CD4-positive, alpha-beta memory T cell (primary cell): ENCODE data around the gene ENAH. TPM values are rescaled to one million over a fixed set of nuclear protein-coding genes. Genes with fewer than 3 reads are reported as not detected.

ENCODE experiments used
- CTCF ChIA-PET: fragments of 350-600 bp; sonication (Branson Sonifier 250); formaldehyde crosslinking; loops from one replicate; lab custom pipeline; 2021; ENCODE audit warnings: inconsistent platforms; ENCODE audit not compliant: partially characterized antibody; lab: Charles Lee
- POLR2A ChIA-PET: fragments of 350-600 bp; sonication (Branson Sonifier 250); formaldehyde crosslinking; loops from one replicate; lab custom pipeline; 2021; ENCODE audit not compliant: partially characterized antibody; lab: Charles Lee
- DNase-seq, 5 donors: peaks; one replicate each; pipeline versions ENCODE4 v3.0.0 to v3.0.0-alpha.2; 2020 to 2022; ENCODE audit warnings: mixed read lengths in 1 of 5
- H3K27ac ChIP-seq: one replicate; pipeline ENCODE4 v1.7.0; 2013; ENCODE audit warnings: low read depth, low read length
- H3K27me3 ChIP-seq: 2 replicates; pipeline ENCODE4 v1.7.0; 2013; ENCODE audit warnings: mild to moderate bottlenecking, low read length, moderate library complexity; ENCODE audit not compliant: insufficient read depth
- H3K36me3 ChIP-seq: 2 replicates; pipeline ENCODE4 v1.7.0; 2013; ENCODE audit warnings: mild to moderate bottlenecking, low read length, moderate library complexity; ENCODE audit not compliant: insufficient read depth
- H3K4me1 ChIP-seq: 2 replicates; pipeline ENCODE4 v1.7.0; 2013; ENCODE audit warnings: mild to moderate bottlenecking, low read length, moderate library complexity; ENCODE audit not compliant: insufficient read depth
- H3K4me3 ChIP-seq, 2 donors: one replicate each; pipeline ENCODE4 v1.7.0; 2013; ENCODE audit warnings: low read length in 2 of 2, mild to moderate bottlenecking in 1 of 2
- H3K9me3 ChIP-seq, 2 donors: one replicate each; pipeline ENCODE4 v1.7.0; 2013; ENCODE audit warnings: low read length in 2 of 2, control low read depth in 1 of 2; ENCODE audit not compliant: control insufficient read depth in 1 of 2
- H3K27ac Mint-ChIP-seq, 7 donors: one replicate each; pipeline ENCODE4 v1.8.0; 2020 to 2021; ENCODE audit warnings: mixed read lengths in 7 of 7, mild to moderate bottlenecking in 6 of 7, inconsistent platforms in 3 of 7, moderate library complexity in 3 of 7
- H3K27me3 Mint-ChIP-seq, 2 donors: one replicate each; pipeline ENCODE4 v1.8.0; 2020 to 2021; ENCODE audit warnings: mixed read lengths in 2 of 2
- H3K36me3 Mint-ChIP-seq, 2 donors: one replicate each; pipeline ENCODE4 v1.8.0; 2020 to 2021; ENCODE audit warnings: mixed read lengths in 2 of 2, inconsistent platforms in 1 of 2, mild to moderate bottlenecking in 1 of 2
- H3K4me1 Mint-ChIP-seq, 4 donors: one replicate each; pipeline ENCODE4 v1.8.0; 2020 to 2021; ENCODE audit warnings: mixed read lengths in 4 of 4, mild to moderate bottlenecking in 1 of 4
- H3K4me3 Mint-ChIP-seq, 8 donors: one replicate each; pipeline ENCODE4 v1.8.0; 2020 to 2021; ENCODE audit warnings: mixed read lengths in 8 of 8, mild to moderate bottlenecking in 7 of 8, moderate library complexity in 6 of 8, inconsistent platforms in 3 of 8
- H3K9me3 Mint-ChIP-seq, 8 donors: one replicate each; pipeline ENCODE4 v1.8.0; 2020 to 2021; ENCODE audit warnings: mixed read lengths in 8 of 8, mild to moderate bottlenecking in 5 of 8, inconsistent platforms in 3 of 8, moderate library complexity in 1 of 8
- intact Hi-C: fragments of 100-400 bp; cut with micrococcal nuclease; formaldehyde crosslinking; loops from one replicate; pipeline ENCODE4 v1.15.1; 2023
- polyA plus RNA-seq, 2 donors: library from polyadenylated mRNA; unstranded; fragments of 300-500 nt; fragmentation: Illumina TruSeq; gene quantifications; one replicate each; pipeline ENCODE4 v1.2.3, GENCODE V29; 2021
- total RNA-seq, 2 experiments: library from RNA; stranded (reverse); gene quantifications; one replicate each; pipeline ENCODE4 v1.2.3, GENCODE V29; 2021

The ENAH gene
- total and polyA plus RNA-seq, 4 experiments from 2014 or later = 0.26 TPM; not detected in 3

- peaks cover 9 to 10% of the 10 kb centered on the region in 2 donors for H3K27me3 Mint-ChIP-seq
- intact Hi-C loops = loop anchor here (10.0 kb wide), 2 partner anchors 82 to 288 kb away; no protein-coding TSS in a partner anchor
- POLR2A ChIA-PET = no interaction called here
- Histone ChIP-seq H3K4me1 (no peaks in the 10 kb centered on the region), H3K27ac (no peak overlapping the region), H3K4me3 (no peak overlapping the region), H3K9me3 (no peaks in the 10 kb centered on the region), H3K36me3 (no peaks in the 10 kb centered on the region), H3K27me3 (no peaks in the 10 kb centered on the region)
- no peak for DNase-seq
- no peak overlapping the region for H3K4me3 Mint-ChIP-seq
- H3K36me3 Mint-ChIP-seq = no peaks in the 10 kb centered on the region
- peak overlapping the region in 1 of 7 donors; percentile 1 for H3K27ac Mint-ChIP-seq
- CTCF ChIA-PET = interaction anchor here (1.1 to 2.1 kb wide), 4 partner anchors 12 to 431 kb away, joined by 3 to 12 read pairs (median 4); no protein-coding TSS in a partner anchor
- no peaks in the 10 kb centered on the region for H3K4me1 Mint-ChIP-seq
- H3K9me3 Mint-ChIP-seq = peaks cover 0 to 5% (median 0%) of the 10 kb centered on the region in 8 donors
Observed at GRCh38 chr1:225556694-225557093, 96.2 kb downstream of the ENAH start.

- Mint-ChIP-seq H3K27me3 (peaks cover 8 to 9% of the 10 kb centered on the region in 2 donors), H3K4me1 (no peaks in the 10 kb centered on the region), H3K9me3 (peaks cover 0 to 5% (median 0%) of the 10 kb centered on the region in 8 donors), H3K4me3 (no peak overlapping the region), H3K27ac (no peak overlapping the region), H3K36me3 (no peaks in the 10 kb centered on the region)
- Histone ChIP-seq H3K4me1 (no peaks in the 10 kb centered on the region), H3K27ac (no peak overlapping the region), H3K9me3 (no peaks in the 10 kb centered on the region), H3K4me3 (no peak overlapping the region), H3K36me3 (no peaks in the 10 kb centered on the region), H3K27me3 (no peaks in the 10 kb centered on the region)
- DNase-seq = no peak
- intact Hi-C loops = loop anchor here (10.0 kb wide), 2 partner anchors 81 to 289 kb away; no protein-coding TSS in a partner anchor
- CTCF ChIA-PET = interaction anchor here (1.8 to 2.1 kb wide), 2 partner anchors 13 to 419 kb away, joined by 5 to 12 read pairs; no protein-coding TSS in a partner anchor
- POLR2A ChIA-PET = no interaction called here
Observed at GRCh38 chr1:225555821-225556220, 97.1 kb downstream of the ENAH start.

- Histone ChIP-seq H3K4me1 (no peaks in the 10 kb centered on the region), H3K4me3 (no peak overlapping the region), H3K36me3 (no peaks in the 10 kb centered on the region), H3K9me3 (no peaks in the 10 kb centered on the region), H3K27ac (no peak overlapping the region), H3K27me3 (no peaks in the 10 kb centered on the region)
- POLR2A ChIA-PET = no interaction called here
- no peaks in the 10 kb centered on the region for H3K4me1 Mint-ChIP-seq
- H3K4me3 Mint-ChIP-seq = no peak overlapping the region
- intact Hi-C loops = loop anchor here (1.0 to 10.0 kb wide), 5 partner anchors 80 to 422 kb away; partner anchors contain the start of gene SRP9
- peaks cover 0 to 5% (median 0%) of the 10 kb centered on the region in 8 donors for H3K9me3 Mint-ChIP-seq
- CTCF ChIA-PET = interaction anchor here (0.8 to 2.5 kb wide), 7 partner anchors 32 to 421 kb away, joined by 3 to 15 read pairs (median 3); no protein-coding TSS in a partner anchor
- H3K27ac Mint-ChIP-seq = no peak overlapping the region
- peak in 4 of 5 donors; percentile 15 to 28 (median 22) for DNase-seq
- H3K27me3 Mint-ChIP-seq = peaks cover 4 to 8% of the 10 kb centered on the region in 2 donors
- no peaks in the 10 kb centered on the region for H3K36me3 Mint-ChIP-seq
Observed at GRCh38 chr1:225554216-225554812, 98.6 kb downstream of the ENAH start.

GRCh38 chr1:225549821-225550220, 103.1 kb downstream of the ENAH start:
- Mint-ChIP-seq H3K27ac (peak overlapping the region in 1 of 7 donors; percentile 50), H3K36me3 (no peaks in the 10 kb centered on the region), H3K9me3 (no peaks in the 10 kb centered on the region), H3K4me1 (peaks cover 0 to 6% (median 3%) of the 10 kb centered on the region in 4 donors), H3K27me3 (peaks cover 0 to 1% of the 10 kb centered on the region in 2 donors), H3K4me3 (no peak overlapping the region)
- intact Hi-C loops = loop anchor here (10.0 kb wide), 2 partner anchors 75 to 295 kb away; no protein-coding TSS in a partner anchor
- Histone ChIP-seq H3K9me3 (no peaks in the 10 kb centered on the region), H3K27ac (no peak overlapping the region), H3K4me1 (no peaks in the 10 kb centered on the region), H3K4me3 (no peak overlapping the region), H3K27me3 (no peaks in the 10 kb centered on the region), H3K36me3 (no peaks in the 10 kb centered on the region)
- ChIA-PET POLR2A (no interaction called here), CTCF (interaction anchor here (1.2 kb wide), 1 partner anchor 69 kb away, joined by 4 read pairs; no protein-coding TSS in a partner anchor)
- DNase-seq = no peak

- H3K27me3 ChIP-seq = no peaks in the 10 kb centered on the region
- CTCF ChIA-PET = no interaction called here
- H3K27me3 Mint-ChIP-seq = peaks cover 0 to 1% of the 10 kb centered on the region in 2 donors
Observed at GRCh38 chr1:225548140-225548857, 104.6 kb downstream of the ENAH start.

GRCh38 chr1:225545649-225546048, 107.3 kb downstream of the ENAH start:
- peaks cover 0 to 3% of the 10 kb centered on the region in 2 donors for H3K27me3 Mint-ChIP-seq
- no peaks in the 10 kb centered on the region for H3K9me3 Mint-ChIP-seq
- intact Hi-C loops = no loop called here
- Histone ChIP-seq H3K27ac (no peak overlapping the region), H3K27me3 (no peaks in the 10 kb centered on the region), H3K4me3 (no peak overlapping the region), H3K36me3 (no peaks in the 10 kb centered on the region), H3K4me1 (no peaks in the 10 kb centered on the region), H3K9me3 (no peaks in the 10 kb centered on the region)
- H3K36me3 Mint-ChIP-seq = no peaks in the 10 kb centered on the region
- peaks cover 0 to 6% (median 3%) of the 10 kb centered on the region in 4 donors for H3K4me1 Mint-ChIP-seq
- no peak overlapping the region for H3K27ac Mint-ChIP-seq
- POLR2A ChIA-PET = interaction anchor here (1.4 to 1.5 kb wide), 2 partner anchors 78 to 378 kb away, joined by 3 read pairs; partner anchors contain the start of gene PYCR2
- DNase-seq = no peak
- H3K4me3 Mint-ChIP-seq = no peak overlapping the region
- CTCF ChIA-PET = interaction anchor here (0.6 to 1.2 kb wide), 3 partner anchors 78 to 429 kb away, joined by 3 to 4 read pairs (median 3); no protein-coding TSS in a partner anchor

More at GRCh38 chr1:225548140-225548857, 104.6 kb downstream of the ENAH start:
- no peaks in the 10 kb centered on the region for H3K36me3 Mint-ChIP-seq
- Histone ChIP-seq H3K4me1 (no peaks in the 10 kb centered on the region), H3K36me3 (no peaks in the 10 kb centered on the region), H3K27ac (no peak overlapping the region), H3K4me3 (no peak overlapping the region), H3K9me3 (no peaks in the 10 kb centered on the region)
- peaks cover 0 to 6% (median 3%) of the 10 kb centered on the region in 4 donors for H3K4me1 Mint-ChIP-seq
- POLR2A ChIA-PET = no interaction called here
- H3K9me3 Mint-ChIP-seq = no peaks in the 10 kb centered on the region
- intact Hi-C loops = no loop called here
- DNase-seq = no peak
- H3K4me3 Mint-ChIP-seq = no peak overlapping the region
- H3K27ac Mint-ChIP-seq = no peak overlapping the region
